Keratinocyte (primary cell): Measurements from ENCODE around the gene NANOS1.

ENCODE experiments used
- EZH2 ChIP-seq: IDR thresholded peaks from one replicate; pipeline ENCODE4 v1.6.1; 2012; ENCODE audit warnings: inconsistent platforms, mild to moderate bottlenecking, low read length, moderate library complexity
- TF ChIP-seq, protein P1 (sequence below), 3 experiments: IDR thresholded peaks in 1 of 3; conservative IDR thresholded peaks in 1 of 3; optimal IDR thresholded peaks in 1 of 3; 2 replicates in 2 of 3; 3 replicates in 1 of 3; pipeline versions ENCODE3 to v1.5.1; 2011; ENCODE audit warnings: low read length in 3 of 3, mild to moderate bottlenecking in 3 of 3, moderate library complexity in 2 of 3, control low read depth in 1 of 3, inconsistent platforms in 1 of 3; ENCODE audit not compliant: insufficient read depth in 2 of 3; ENCODE audit errors: extremely low read depth in 1 of 3

- TF ChIP-seq, protein P1, sequence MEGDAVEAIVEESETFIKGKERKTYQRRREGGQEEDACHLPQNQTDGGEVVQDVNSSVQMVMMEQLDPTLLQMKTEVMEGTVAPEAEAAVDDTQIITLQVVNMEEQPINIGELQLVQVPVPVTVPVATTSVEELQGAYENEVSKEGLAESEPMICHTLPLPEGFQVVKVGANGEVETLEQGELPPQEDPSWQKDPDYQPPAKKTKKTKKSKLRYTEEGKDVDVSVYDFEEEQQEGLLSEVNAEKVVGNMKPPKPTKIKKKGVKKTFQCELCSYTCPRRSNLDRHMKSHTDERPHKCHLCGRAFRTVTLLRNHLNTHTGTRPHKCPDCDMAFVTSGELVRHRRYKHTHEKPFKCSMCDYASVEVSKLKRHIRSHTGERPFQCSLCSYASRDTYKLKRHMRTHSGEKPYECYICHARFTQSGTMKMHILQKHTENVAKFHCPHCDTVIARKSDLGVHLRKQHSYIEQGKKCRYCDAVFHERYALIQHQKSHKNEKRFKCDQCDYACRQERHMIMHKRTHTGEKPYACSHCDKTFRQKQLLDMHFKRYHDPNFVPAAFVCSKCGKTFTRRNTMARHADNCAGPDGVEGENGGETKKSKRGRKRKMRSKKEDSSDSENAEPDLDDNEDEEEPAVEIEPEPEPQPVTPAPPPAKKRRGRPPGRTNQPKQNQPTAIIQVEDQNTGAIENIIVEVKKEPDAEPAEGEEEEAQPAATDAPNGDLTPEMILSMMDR (optimal IDR thresholded peaks at IDR 0.05 in 1 of 3, IDR thresholded peaks at IDR 0.05 in 1 of 3, conservative IDR thresholded peaks at IDR 0.05 in 1 of 3; ENCODE audit: extremely low read depth in 1 of 3, insufficient read depth in 2 of 3, low read length in 3 of 3) = no peak
- TF ChIP-seq EZH2 = no peak
Measured at GRCh38 chr10:119051775-119052174, 22.3 kb downstream of the NANOS1 start.
